ENCODE measurements around the gene KRT80. TPM values are rescaled to one million over a fixed set of nuclear protein-coding genes. Genes with fewer than 3 reads are reported as not detected.

KRT80 gene
- total and polyA plus RNA-seq, 2 of the 13 experiments (the other 11 are each of a cell fraction or from before 2014, with no cell fraction given) = 0.27 to 0.53 TPM

GRCh38 chr12:52164624-52165023 lies 27.2 kb downstream of the KRT80 start:
- intact Hi-C loops (cut with micrococcal nuclease; ENCODE audit: unreplicated experiment) (no loop called here), in situ Hi-C loops (cut with HindIII; ENCODE audit: extremely low pct_ligation_motif_present, low pct_unique_long_range_greater_than_20kb) (loop anchor here (5.0 kb wide), 1 partner anchor 38 kb away; no protein-coding TSS in a partner anchor)
- H3K36me3 ChIP-seq (replicated peaks in 1 of 2; ENCODE audit: control insufficient read depth in 1 of 2, insufficient read depth in 2 of 2, low read length in 2 of 2) = no peaks in the 10 kb centered on the region
- ChIA-PET CTCF (ENCODE audit: low intra/inter-chr PET ratio, low total read pairs) (no interaction called here), POLR2A (no interaction called here)
- H4K20me1 ChIP-seq (ENCODE audit: insufficient read depth, low read length) = no peaks in the 10 kb centered on the region
- no peak overlapping the region for H3K4me3 ChIP-seq (replicated peaks in 1 of 3; ENCODE audit: insufficient read depth in 1 of 3, low read depth in 2 of 3, low read length in 3 of 3)
- peak; percentile 43 for DNase-seq (ENCODE audit: low spot score)
- no TSS peak for BruUV-seq (replicated peaks)
- H3K27ac ChIP-seq (ENCODE audit: extremely low read length, insufficient read depth, low read length) = no peak overlapping the region
- 27% methylated on average over 12 of the region's 13 CpGs for WGBS (ENCODE audit: low lambda C conversion rate)
- no peak overlapping the region for H3K9ac ChIP-seq (ENCODE audit: insufficient read depth, low read depth, low read length)
- no peak overlapping the region for H3K4me2 ChIP-seq (ENCODE audit: low read depth, low read length)
- ATAC-seq = no peak
- no peak for FAIRE-seq
- H3K4me1 ChIP-seq (ENCODE audit: insufficient read depth, low read length) = peaks cover 9% of the 10 kb centered on the region; the same call in 1 of the 2 replicates
- no peak overlapping the region for H2AFZ ChIP-seq (ENCODE audit: low read length)
- H3K9me3 ChIP-seq (ENCODE audit: low read length) = no peaks in the 10 kb centered on the region
- H3K27me3 ChIP-seq (ENCODE audit: control insufficient read depth in 1 of 2, insufficient read depth in 2 of 2, low read length in 2 of 2) = peaks cover 2 to 7% of the 10 kb centered on the region in 2 experiments; a peak in 2 of 5 replicates
- no peaks in the 10 kb centered on the region for H3K79me2 ChIP-seq (ENCODE audit: insufficient read depth, low read length)
- TF ChIP-seq MIXL1 (CRISPR knock-in tag; IDR thresholded peaks at IDR 0.05) = no peak
- TF ChIP-seq RARA (CRISPR knock-in tag; IDR thresholded peaks at IDR 0.05) = 0 out of 2 replicates have a peak, but pooled peaks have one; percentile 8
- TF ChIP-seq ZNF652 (CRISPR knock-in tag; IDR thresholded peaks at IDR 0.05; ENCODE audit: borderline replicate concordance, low read depth) = no peak
- TF ChIP-seq FOSL2 (CRISPR knock-in tag; IDR thresholded peaks at IDR 0.05) = peak; percentile 38; the same call in 1 of the 2 replicates

DNA sequence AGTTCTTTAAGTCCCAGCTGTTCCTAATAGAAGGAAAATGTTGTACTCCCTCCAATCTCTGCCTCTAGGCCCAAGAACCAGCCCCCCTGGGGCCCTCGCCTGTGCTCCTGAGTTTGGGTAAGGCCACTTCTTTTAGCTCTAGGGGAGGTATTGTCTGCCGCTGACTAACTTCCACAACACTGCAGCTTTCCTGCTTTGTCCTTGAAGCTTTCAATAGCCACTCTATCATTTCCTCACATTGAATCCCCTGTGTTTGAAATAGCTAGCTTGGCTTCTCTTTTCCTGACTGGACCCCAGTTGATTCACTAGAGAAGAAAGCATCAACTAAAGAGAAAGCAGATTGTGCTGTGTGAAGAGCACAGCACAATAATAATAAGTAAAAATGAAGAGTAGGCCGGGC lies 28.8 kb downstream of the KRT80 start:
- Histone ChIP-seq H3K9ac (ENCODE audit: insufficient read depth, low read depth, low read length) (no peak overlapping the region), H3K4me3 (replicated peaks in 1 of 3; ENCODE audit: insufficient read depth in 1 of 3, low read depth in 2 of 3, low read length in 3 of 3) (no peak overlapping the region), H3K4me2 (ENCODE audit: low read depth, low read length) (no peak overlapping the region), H3K9me3 (ENCODE audit: low read length) (no peaks in the 10 kb centered on the region), H3K4me1 (ENCODE audit: insufficient read depth, low read length) (peaks cover 9% of the 10 kb centered on the region; the same call in 1 of the 2 replicates), H3K36me3 (replicated peaks in 1 of 2; ENCODE audit: control insufficient read depth in 1 of 2, insufficient read depth in 2 of 2, low read length in 2 of 2) (no peaks in the 10 kb centered on the region), H3K27ac (ENCODE audit: extremely low read length, insufficient read depth, low read length) (no peak overlapping the region), H4K20me1 (ENCODE audit: insufficient read depth, low read length) (no peaks in the 10 kb centered on the region), H2AFZ (ENCODE audit: low read length) (no peak overlapping the region), H3K27me3 (ENCODE audit: control insufficient read depth in 1 of 2, insufficient read depth in 2 of 2, low read length in 2 of 2) (peaks cover 2 to 7% of the 10 kb centered on the region in 2 experiments; a peak in 2 of 5 replicates), H3K79me2 (ENCODE audit: insufficient read depth, low read length) (no peaks in the 10 kb centered on the region)
- CTCF ChIA-PET (ENCODE audit: low intra/inter-chr PET ratio, low total read pairs) = no interaction called here
- no peak for ATAC-seq
- in situ Hi-C loops (cut with HindIII; ENCODE audit: extremely low pct_ligation_motif_present, low pct_unique_long_range_greater_than_20kb) = no loop called here
- POLR2A ChIA-PET = no interaction called here
- WGBS (ENCODE audit: low lambda C conversion rate) = 60% methylated on average over 3 of the region's 3 CpGs
- no peak for DNase-seq (ENCODE audit: low spot score)
- intact Hi-C loops (cut with micrococcal nuclease; ENCODE audit: unreplicated experiment) = no loop called here
- no TSS peak for BruUV-seq (replicated peaks)
- FAIRE-seq = no peak
- TF ChIP-seq CENPX (CRISPR knock-in tag; IDR thresholded peaks at IDR 0.05) = no peak
- no peak for TF ChIP-seq MAFG (CRISPR knock-in tag; IDR thresholded peaks at IDR 0.05)
- TF ChIP-seq ZNF644 (CRISPR knock-in tag; IDR thresholded peaks at IDR 0.05; ENCODE audit: low read depth) = no peak
- TF ChIP-seq ZNF781 (CRISPR knock-in tag; IDR thresholded peaks at IDR 0.05; ENCODE audit: borderline replicate concordance, not compliant biosample characterization) = no peak
- no peak for TF ChIP-seq ZBTB7A (CRISPR knock-in tag; IDR thresholded peaks at IDR 0.05)
- TF ChIP-seq, protein P1, sequence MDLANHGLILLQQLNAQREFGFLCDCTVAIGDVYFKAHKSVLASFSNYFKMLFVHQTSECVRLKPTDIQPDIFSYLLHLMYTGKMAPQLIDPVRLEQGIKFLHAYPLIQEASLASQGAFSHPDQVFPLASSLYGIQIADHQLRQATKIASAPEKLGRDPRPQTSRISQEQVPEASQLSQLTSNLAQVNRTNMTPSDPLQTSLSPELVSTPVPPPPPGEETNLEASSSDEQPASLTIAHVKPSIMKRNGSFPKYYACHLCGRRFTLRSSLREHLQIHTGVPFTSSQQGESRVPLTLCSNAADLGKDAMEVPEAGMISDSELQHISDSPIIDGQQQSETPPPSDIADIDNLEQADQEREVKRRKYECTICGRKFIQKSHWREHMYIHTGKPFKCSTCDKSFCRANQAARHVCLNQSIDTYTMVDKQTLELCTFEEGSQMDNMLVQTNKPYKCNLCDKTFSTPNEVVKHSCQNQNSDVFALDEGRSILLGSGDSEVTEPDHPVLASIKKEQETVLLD (CRISPR knock-in tag; IDR thresholded peaks at IDR 0.05; ENCODE audit: low read depth) = no peak
- no peak for TF ChIP-seq TOPORS (CRISPR knock-in tag; IDR thresholded peaks at IDR 0.05)
- no peak for TF ChIP-seq ZNF276 (CRISPR knock-in tag; IDR thresholded peaks at IDR 0.05; ENCODE audit: low read depth)
- no peak for TF ChIP-seq RELA (CRISPR knock-in tag; IDR thresholded peaks at IDR 0.05)
- no peak for TF ChIP-seq TFAP4 (IDR thresholded peaks at IDR 0.05; ENCODE audit: borderline replicate concordance, low read depth)
- TF ChIP-seq ZNF562 (CRISPR knock-in tag; IDR thresholded peaks at IDR 0.05; ENCODE audit: borderline replicate concordance) = no peak
- TF ChIP-seq CCDC6 (CRISPR knock-in tag; IDR thresholded peaks at IDR 0.05) = no peak
- no peak for TF ChIP-seq ZNF577 (CRISPR knock-in tag; IDR thresholded peaks at IDR 0.05; ENCODE audit: borderline replicate concordance, low read depth)
